Parathyroid adenoma (tissue), 2 donors: Measurements from ENCODE around the gene TIMM29.

Experiments
- H2AFZ ChIP-seq: fragments of 300-600 bp; sonication (generic); one replicate; pipeline ENCODE4 v1.7.0; 2017; ENCODE audit warnings: antibody characterized with exemption, mild to moderate bottlenecking
- H3K27ac ChIP-seq: fragments of 300-600 bp; sonication (generic); one replicate; pipeline ENCODE4 v1.7.0; 2017
- H3K27me3 ChIP-seq: fragments of 300-600 bp; sonication (generic); one replicate; pipeline ENCODE4 v1.7.0; 2017; ENCODE audit warnings: low read length; ENCODE audit not compliant: control insufficient read depth, insufficient read depth
- H3K36me3 ChIP-seq: fragments of 300-600 bp; sonication (generic); one replicate; pipeline ENCODE4 v1.7.0; 2017; ENCODE audit warnings: low read length; ENCODE audit not compliant: control insufficient read depth, insufficient read depth
- H3K4me1 ChIP-seq: fragments of 300-600 bp; sonication (generic); one replicate; pipeline ENCODE4 v1.7.0; 2017; ENCODE audit warnings: control low read depth
- H3K4me2 ChIP-seq: fragments of 300-600 bp; sonication (generic); one replicate; pipeline ENCODE4 v1.7.0; 2017; ENCODE audit warnings: low read length
- H3K4me3 ChIP-seq: fragments of 300-600 bp; sonication (generic); one replicate; pipeline ENCODE4 v1.7.0; 2017; ENCODE audit warnings: low read depth, low read length
- H3K79me2 ChIP-seq: fragments of 300-600 bp; sonication (generic); one replicate; pipeline ENCODE4 v1.7.0; 2017; ENCODE audit warnings: control low read depth
- H3K9ac ChIP-seq: fragments of 300-600 bp; sonication (generic); one replicate; pipeline ENCODE4 v1.7.0; 2017; ENCODE audit warnings: mild to moderate bottlenecking
- H3K9me3 ChIP-seq: fragments of 300-600 bp; sonication (generic); one replicate; pipeline ENCODE4 v1.7.0; 2017; ENCODE audit warnings: low read length; ENCODE audit not compliant: control insufficient read depth
- CTCF ChIP-seq: fragments of 300-600 bp; sonication (generic); IDR thresholded peaks from one replicate; pipeline ENCODE4 v1.7.0; 2017; ENCODE audit warnings: antibody characterized with exemption, mild to moderate bottlenecking
- donor health status: primary hyperparathyroidism.

TIMM29 gene

GRCh38 chr19:10923260-10924112 is 5.1 kb upstream of the TIMM29 start:
- H3K36me3 ChIP-seq, result no peaks in the 10 kb centered on the region
- H2AFZ ChIP-seq, result no peak overlapping the region
- no peak for TF ChIP-seq CTCF
- no peaks in the 10 kb centered on the region for H3K9me3 ChIP-seq
- peaks cover 4% of the 10 kb centered on the region for H3K4me1 ChIP-seq
- H3K4me3 ChIP-seq, result no peak overlapping the region
- H3K4me2 ChIP-seq, result no peak overlapping the region
- no peaks in the 10 kb centered on the region for H3K79me2 ChIP-seq
- H3K9ac ChIP-seq, result no peak overlapping the region
- no peaks in the 10 kb centered on the region for H3K27me3 ChIP-seq
- H3K27ac ChIP-seq, result no peak overlapping the region

DNA sequence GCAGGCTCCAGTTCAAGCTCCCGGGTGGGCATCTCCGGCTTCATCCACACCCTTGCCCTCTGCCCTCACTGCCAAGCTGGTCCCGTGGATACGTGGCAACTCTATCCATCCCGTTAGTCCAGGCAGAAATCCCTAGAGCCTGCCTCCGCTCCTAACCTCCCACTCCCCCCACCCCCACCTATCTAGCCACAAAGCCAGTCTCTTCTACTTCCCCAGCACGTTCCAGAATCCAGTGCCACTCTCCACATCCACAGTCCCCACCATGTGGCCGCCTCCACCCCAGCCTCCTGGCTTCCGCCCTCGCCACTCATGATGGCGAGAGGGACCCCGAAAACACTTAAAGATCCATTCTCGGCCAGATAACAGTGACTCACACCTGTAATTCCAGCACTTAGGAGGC is 4.0 kb upstream of the TIMM29 start:
- TF ChIP-seq CTCF, result no peak
- Histone ChIP-seq H3K4me3 (no peak overlapping the region), H3K4me2 (no peak overlapping the region), H3K9me3 (no peaks in the 10 kb centered on the region), H3K4me1 (peaks cover 4% of the 10 kb centered on the region), H3K36me3 (no peaks in the 10 kb centered on the region), H3K9ac (no peak overlapping the region), H3K27me3 (no peaks in the 10 kb centered on the region), H3K79me2 (peaks cover 4% of the 10 kb centered on the region), H2AFZ (no peak overlapping the region), H3K27ac (no peak overlapping the region)

- H3K9me3 ChIP-seq, result no peaks in the 10 kb centered on the region
Measured at GRCh38 chr19:10927730-10928562, 665 bp upstream of the TIMM29 start.

GRCh38 chr19:10929402-10929794 is 787 bp downstream of the TIMM29 start:
- Histone ChIP-seq H3K4me2 (peak overlapping the region; percentile 64), H3K79me2 (peaks cover 32% of the 10 kb centered on the region), H3K9ac (peak overlapping the region; percentile 91), H3K9me3 (no peaks in the 10 kb centered on the region), H3K4me1 (peaks cover 4% of the 10 kb centered on the region), H2AFZ (peak overlapping the region; percentile 14), H3K27me3 (no peaks in the 10 kb centered on the region), H3K27ac (peak overlapping the region; percentile 52), H3K4me3 (peak overlapping the region; percentile 88), H3K36me3 (no peaks in the 10 kb centered on the region)
- no peak for TF ChIP-seq CTCF

More at GRCh38 chr19:10927730-10928562, 665 bp upstream of the TIMM29 start:
- Histone ChIP-seq H3K4me2 (peak overlapping the region; percentile 64), H3K36me3 (no peaks in the 10 kb centered on the region), H3K27ac (peak overlapping the region; percentile 52), H3K9ac (peak overlapping the region; percentile 3), H3K4me1 (peaks cover 4% of the 10 kb centered on the region), H3K27me3 (no peaks in the 10 kb centered on the region), H3K4me3 (peak overlapping the region; percentile 88), H3K79me2 (peaks cover 23% of the 10 kb centered on the region), H2AFZ (peak overlapping the region; percentile 14)
- no peak for TF ChIP-seq CTCF
